Upper lobe of left lung (tissue), 4 donors: Measurements from ENCODE around the gene HSPB7.

ENCODE experiments used
- EP300 ChIP-seq, 4 donors: sonication (generic); formaldehyde crosslinking; IDR thresholded peaks; one replicate each; pipeline ENCODE4 v1.5.1; 2017; ENCODE audit warnings: antibody characterized with exemption in 4 of 4, control low read depth in 2 of 4
- POLR2A ChIP-seq, 4 donors: fragments of 450-650 bp; IDR thresholded peaks; one replicate each; pipeline ENCODE4 v1.5.1; 2016 to 2017; ENCODE audit warnings: antibody characterized with exemption in 4 of 4, mild to moderate bottlenecking in 2 of 4

GRCh38 chr1:16048573-16049189 is 30.8 kb upstream of the HSPB7 start:
- TF ChIP-seq POLR2A (IDR thresholded peaks at IDR 0.05) (no peak), EP300 (IDR thresholded peaks at IDR 0.05) (no peak)
